ENCODE data around the gene KCNK18.

KCNK18 gene

GRCh38 chr10:117214401-117214800 lies 17.1 kb downstream of the KCNK18 start:
- no peak for TF ChIP-seq CTCF (IDR thresholded peaks at IDR 0.05; ENCODE audit: insufficient read depth, low read depth, low read length, missing control alignments)
- H3K4me3 ChIP-seq (ENCODE audit: low read length) = no peak overlapping the region
- DNase-seq (ENCODE audit: low read depth) = peak; percentile 75

- H3K4me3 ChIP-seq (ENCODE audit: low read length) = no peak overlapping the region
- no peak for DNase-seq (ENCODE audit: low read depth)
- no peak for TF ChIP-seq CTCF (IDR thresholded peaks at IDR 0.05; ENCODE audit: insufficient read depth, low read depth, low read length, missing control alignments)
Observed at GRCh38 chr10:117215079-117215478, 17.8 kb downstream of the KCNK18 start.

DNA sequence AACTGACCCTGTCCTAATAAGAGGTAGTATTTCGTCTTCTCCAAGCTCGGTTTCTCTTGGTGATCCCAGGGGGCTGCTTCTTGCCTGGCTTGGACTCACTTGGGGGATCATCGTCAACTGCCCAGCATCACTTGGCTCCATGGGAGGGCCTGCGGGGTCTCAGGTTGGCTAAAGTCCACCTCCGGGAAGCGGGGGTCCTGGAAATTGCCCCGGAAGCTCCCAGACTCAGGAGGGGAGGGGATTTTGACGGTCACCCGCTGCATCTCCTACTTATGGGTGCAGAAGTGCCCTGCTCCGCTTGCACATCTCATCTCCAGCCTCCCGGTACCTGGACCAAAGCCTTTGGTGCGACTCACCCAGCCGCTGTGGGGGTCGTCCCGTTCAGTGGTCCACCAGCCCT lies 18.7 kb downstream of the KCNK18 start:
- DNase-seq (ENCODE audit: low read depth) = no peak
- TF ChIP-seq CTCF (IDR thresholded peaks at IDR 0.05; ENCODE audit: insufficient read depth, low read depth, low read length, missing control alignments) = no peak
- no peak overlapping the region for H3K4me3 ChIP-seq (ENCODE audit: low read length)

DNA sequence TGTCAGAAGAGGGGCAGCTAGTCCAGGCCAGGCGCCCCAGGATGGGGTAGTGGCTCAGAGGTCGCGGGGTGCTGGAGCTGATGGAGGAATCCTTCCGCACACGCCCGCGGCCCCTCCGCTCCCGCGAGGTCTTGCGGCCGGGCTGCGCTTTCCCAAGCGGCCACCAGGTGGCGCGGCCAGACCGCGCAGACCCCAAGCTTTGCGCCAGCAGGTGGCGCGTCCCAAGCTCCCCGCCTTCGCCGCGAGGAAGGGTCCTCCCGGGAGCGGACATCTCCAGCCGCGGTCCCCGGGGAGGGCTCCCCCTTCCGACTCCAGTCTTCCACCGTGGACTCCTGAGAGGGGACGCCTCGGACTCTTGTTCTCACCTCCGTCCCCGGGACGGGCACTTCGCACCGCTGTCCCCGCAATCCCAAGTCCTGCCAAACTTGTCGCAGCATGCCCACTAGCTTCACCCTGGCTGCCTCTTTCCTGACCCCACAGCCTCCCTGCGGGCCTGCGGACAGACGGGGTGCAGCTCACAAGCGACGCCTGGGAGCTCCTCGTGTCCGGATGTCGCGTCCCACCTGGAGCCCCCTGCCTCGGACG lies 19.4 kb downstream of the KCNK18 start:
- peak; percentile 82 for TF ChIP-seq CTCF (IDR thresholded peaks at IDR 0.05; ENCODE audit: insufficient read depth, low read depth, low read length, missing control alignments)
- peak overlapping the region; percentile 62 for H3K4me3 ChIP-seq (ENCODE audit: low read length)
- peak; percentile 70 for DNase-seq (ENCODE audit: low read depth)

DNA sequence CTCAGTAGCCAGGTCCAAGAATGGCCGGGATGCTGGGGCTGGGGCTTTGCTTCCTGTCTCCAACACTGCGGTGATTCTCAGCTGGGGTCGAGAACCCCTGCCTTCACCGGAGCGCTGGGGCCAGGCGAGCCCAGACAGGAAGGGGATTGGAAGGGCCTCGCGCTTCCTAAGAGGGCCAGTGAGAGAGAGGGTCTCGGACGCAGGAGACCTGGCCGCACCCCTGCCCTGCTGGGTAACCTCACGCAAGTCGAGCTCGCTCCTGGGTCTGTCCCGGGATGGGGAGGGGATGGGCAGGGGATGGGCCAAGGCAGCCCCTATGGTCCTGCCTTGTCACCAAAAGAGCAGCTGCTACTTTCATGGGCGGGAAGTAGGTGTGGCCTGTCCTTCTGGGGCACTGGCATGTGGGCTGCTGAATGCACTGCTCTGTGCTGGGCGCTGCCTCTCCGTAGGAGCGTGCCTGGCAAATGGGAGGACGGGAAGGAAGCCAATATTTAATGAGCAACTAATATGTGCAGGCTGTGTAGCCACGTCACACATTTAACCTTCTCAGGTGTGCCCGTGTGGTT lies 20.0 kb downstream of the KCNK18 start:
- H3K4me3 ChIP-seq (ENCODE audit: low read length) = peak overlapping the region; percentile 62
- peak; percentile 10 for DNase-seq (ENCODE audit: low read depth)
- TF ChIP-seq CTCF (IDR thresholded peaks at IDR 0.05; ENCODE audit: insufficient read depth, low read depth, low read length, missing control alignments) = no peak

DNA sequence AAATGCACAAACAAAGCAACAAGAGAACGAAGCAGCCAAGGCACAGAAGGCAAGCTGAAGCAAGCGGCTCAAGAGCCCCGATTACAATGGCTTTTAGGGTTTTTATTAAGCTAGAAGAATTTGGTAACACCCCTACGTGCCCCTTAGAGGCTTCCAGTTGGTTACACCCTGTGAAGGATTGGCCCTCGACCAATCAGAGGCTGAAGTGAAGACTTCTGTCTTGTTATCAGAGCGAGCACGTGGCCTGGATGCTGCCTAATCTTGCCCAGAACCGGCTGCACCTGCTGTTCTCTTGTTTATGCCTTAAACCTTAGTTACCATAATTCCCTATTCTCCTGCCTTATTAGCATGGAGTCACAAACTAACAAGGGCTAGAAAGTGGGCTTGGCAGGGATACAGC lies 21.4 kb downstream of the KCNK18 start:
- no peak overlapping the region for H3K4me3 ChIP-seq (ENCODE audit: low read length)
- no peak for TF ChIP-seq CTCF (IDR thresholded peaks at IDR 0.05; ENCODE audit: insufficient read depth, low read depth, low read length, missing control alignments)
- no peak for DNase-seq (ENCODE audit: low read depth)

GRCh38 chr10:117221156-117221711 lies 23.9 kb downstream of the KCNK18 start:
- TF ChIP-seq CTCF (IDR thresholded peaks at IDR 0.05; ENCODE audit: insufficient read depth, low read depth, low read length, missing control alignments) = no peak
- peak; percentile 75 for DNase-seq (ENCODE audit: low read depth)
- H3K4me3 ChIP-seq (ENCODE audit: low read length) = no peak overlapping the region

All from epithelial cell of esophagus (primary cell).